ENCODE results near the gene S100PBP. TPM values are rescaled to one million over a fixed set of nuclear protein-coding genes. Genes with fewer than 3 reads are reported as not detected.
"Not testable (repeated sequence)": the region's sequence is repeated elsewhere in the genome, so short reads cannot be mapped to it uniquely, and the experiment has no call there.

The S100PBP gene
- total RNA-seq, 1 donor from 2014 or later, result 66.1 TPM

- H3K4me1 Mint-ChIP-seq (ENCODE audit: low read depth), result no peaks in the 10 kb centered on the region
- H3K27ac Mint-ChIP-seq, result no peak overlapping the region
These were observed 30.6 kb upstream of the S100PBP start for GRCh38 chr1:32786856-32787255.

GRCh38 chr1:32789356-32789755 is 28.1 kb upstream of the S100PBP start:
- peaks cover 28% of the 10 kb centered on the region for H3K36me3 Mint-ChIP-seq (ENCODE audit: insufficient read depth)

More at GRCh38 chr1:32786856-32787255, 30.6 kb upstream of the S100PBP start:
- DNase-seq (ENCODE audit: low spot score, unreplicated experiment), result no peak
- no peak overlapping the region for H3K4me3 Mint-ChIP-seq (ENCODE audit: low read depth)
- TF ChIP-seq CTCF (IDR thresholded peaks at IDR 0.05; ENCODE audit: unreplicated experiment), result peak; percentile 43
- no peaks in the 10 kb centered on the region for H3K27me3 Mint-ChIP-seq
- no peaks in the 10 kb centered on the region for H3K9me3 Mint-ChIP-seq (ENCODE audit: low read depth)
- peaks cover 22% of the 10 kb centered on the region for H3K36me3 Mint-ChIP-seq (ENCODE audit: insufficient read depth)

GRCh38 chr1:32791881-32792280 is 25.6 kb upstream of the S100PBP start:
- TF ChIP-seq CTCF (IDR thresholded peaks at IDR 0.05; ENCODE audit: unreplicated experiment), result no peak
- no peaks in the 10 kb centered on the region for H3K27me3 Mint-ChIP-seq
- no peaks in the 10 kb centered on the region for H3K4me1 Mint-ChIP-seq (ENCODE audit: low read depth)
- peaks cover 23% of the 10 kb centered on the region for H3K36me3 Mint-ChIP-seq (ENCODE audit: insufficient read depth)
- no peak overlapping the region for H3K27ac Mint-ChIP-seq
- DNase-seq (ENCODE audit: low spot score, unreplicated experiment), result no peak
- no peaks in the 10 kb centered on the region for H3K9me3 Mint-ChIP-seq (ENCODE audit: low read depth)
- H3K4me3 Mint-ChIP-seq (ENCODE audit: low read depth), result no peak overlapping the region

More at GRCh38 chr1:32789356-32789755, 28.1 kb upstream of the S100PBP start:
- DNase-seq (ENCODE audit: low spot score, unreplicated experiment); H3K4me3 Mint-ChIP-seq (ENCODE audit: low read depth); H3K4me1 Mint-ChIP-seq (ENCODE audit: low read depth); H3K27ac Mint-ChIP-seq; H3K27me3 Mint-ChIP-seq; H3K9me3 Mint-ChIP-seq (ENCODE audit: low read depth): not testable (repeated sequence)

GRCh38 chr1:32795763-32796162 is 21.7 kb upstream of the S100PBP start:
- not testable (repeated sequence) for H3K9me3 Mint-ChIP-seq (ENCODE audit: low read depth); H3K27ac Mint-ChIP-seq; H3K4me1 Mint-ChIP-seq (ENCODE audit: low read depth); H3K27me3 Mint-ChIP-seq; DNase-seq (ENCODE audit: low spot score, unreplicated experiment); H3K4me3 Mint-ChIP-seq (ENCODE audit: low read depth)
- H3K36me3 Mint-ChIP-seq (ENCODE audit: insufficient read depth), result peaks cover 32% of the 10 kb centered on the region

- no peak overlapping the region for H3K4me3 Mint-ChIP-seq (ENCODE audit: low read depth)
- no peaks in the 10 kb centered on the region for H3K27me3 Mint-ChIP-seq
- no peak for TF ChIP-seq CTCF (IDR thresholded peaks at IDR 0.05; ENCODE audit: unreplicated experiment)
- DNase-seq (ENCODE audit: low spot score, unreplicated experiment), result no peak
- no peak overlapping the region for H3K27ac Mint-ChIP-seq
- H3K36me3 Mint-ChIP-seq (ENCODE audit: insufficient read depth), result peaks cover 34% of the 10 kb centered on the region
- no peaks in the 10 kb centered on the region for H3K4me1 Mint-ChIP-seq (ENCODE audit: low read depth)
- H3K9me3 Mint-ChIP-seq (ENCODE audit: low read depth), result peaks cover 2% of the 10 kb centered on the region
These were observed 20.0 kb upstream of the S100PBP start for GRCh38 chr1:32797456-32797855.

GRCh38 chr1:32798191-32798590 is 19.3 kb upstream of the S100PBP start:
- H3K4me3 Mint-ChIP-seq (ENCODE audit: low read depth), result no peak overlapping the region
- peaks cover 2% of the 10 kb centered on the region for H3K9me3 Mint-ChIP-seq (ENCODE audit: low read depth)
- no peaks in the 10 kb centered on the region for H3K27me3 Mint-ChIP-seq
- DNase-seq (ENCODE audit: low spot score, unreplicated experiment), result no peak
- no peak for TF ChIP-seq CTCF (IDR thresholded peaks at IDR 0.05; ENCODE audit: unreplicated experiment)
- H3K27ac Mint-ChIP-seq, result no peak overlapping the region
- H3K4me1 Mint-ChIP-seq (ENCODE audit: low read depth), result no peaks in the 10 kb centered on the region
- H3K36me3 Mint-ChIP-seq (ENCODE audit: insufficient read depth), result peaks cover 32% of the 10 kb centered on the region
